Measurements from ENCODE around the gene ABCA10.

The ABCA10 gene

DNA sequence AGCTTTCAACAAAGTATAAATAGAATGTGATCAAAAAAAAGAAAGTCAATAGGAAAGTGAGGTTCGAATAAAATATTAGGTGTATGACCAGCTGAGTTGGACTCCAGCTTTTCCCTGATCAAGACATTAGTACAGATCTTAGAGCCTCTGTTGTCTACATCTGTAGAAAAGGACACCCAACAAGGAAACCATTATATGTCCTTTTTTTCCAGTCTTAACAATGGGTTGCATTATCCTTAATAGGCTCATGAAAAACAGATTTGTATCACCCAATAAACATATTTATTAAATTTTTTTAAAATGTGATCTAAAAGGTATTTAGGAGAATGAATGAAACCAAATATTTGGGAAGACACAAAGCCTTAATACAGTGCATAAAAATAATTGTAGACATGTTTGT, 105.0 kb downstream of the ABCA10 start:
- DNase-seq (ENCODE audit: low spot score), result no peak
- TF ChIP-seq CTCF (conservative IDR thresholded peaks at IDR 0.05; ENCODE audit: low read depth), result no peak
- H3K27ac ChIP-seq, result no peak overlapping the region
- POLR2A ChIA-PET (ENCODE audit: low non-redundant PET), result no interaction called here
- CTCF ChIA-PET, result no interaction called here

DNA sequence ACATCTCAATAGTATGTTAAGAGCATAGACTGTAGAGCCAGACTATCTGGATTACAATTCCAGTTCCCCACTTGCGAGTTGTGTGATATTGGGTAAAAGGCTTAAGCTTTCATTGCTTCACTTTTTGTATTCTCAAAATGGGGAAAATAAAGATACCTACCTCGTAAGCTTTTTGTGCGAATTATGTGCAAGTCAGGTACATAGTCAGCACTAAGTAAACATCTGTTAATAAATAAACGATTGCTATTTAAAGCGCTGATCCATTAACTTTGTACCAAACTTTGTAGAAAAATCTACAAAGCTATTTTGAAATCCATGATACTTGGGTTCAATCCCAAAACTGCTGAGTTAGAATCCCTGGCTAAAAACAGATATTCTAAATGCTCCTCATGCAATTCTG, 106.6 kb downstream of the ABCA10 start:
- POLR2A ChIA-PET (ENCODE audit: low non-redundant PET), result no interaction called here
- TF ChIP-seq CTCF (conservative IDR thresholded peaks at IDR 0.05; ENCODE audit: low read depth), result no peak
- no peak for DNase-seq (ENCODE audit: low spot score)
- no peak overlapping the region for H3K27ac ChIP-seq
- CTCF ChIA-PET, result no interaction called here

GRCh38 chr17:69117855-69118784, 110.5 kb downstream of the ABCA10 start:
- H3K27ac ChIP-seq, result no peak overlapping the region
- CTCF ChIA-PET, result interaction anchor here (0.6 kb wide), 1 partner anchor 172 kb away, joined by 4 read pairs; no protein-coding TSS in a partner anchor
- no peak for DNase-seq (ENCODE audit: low spot score)
- POLR2A ChIA-PET (ENCODE audit: low non-redundant PET), result no interaction called here
- TF ChIP-seq CTCF (conservative IDR thresholded peaks at IDR 0.05; ENCODE audit: low read depth), result no peak

DNA sequence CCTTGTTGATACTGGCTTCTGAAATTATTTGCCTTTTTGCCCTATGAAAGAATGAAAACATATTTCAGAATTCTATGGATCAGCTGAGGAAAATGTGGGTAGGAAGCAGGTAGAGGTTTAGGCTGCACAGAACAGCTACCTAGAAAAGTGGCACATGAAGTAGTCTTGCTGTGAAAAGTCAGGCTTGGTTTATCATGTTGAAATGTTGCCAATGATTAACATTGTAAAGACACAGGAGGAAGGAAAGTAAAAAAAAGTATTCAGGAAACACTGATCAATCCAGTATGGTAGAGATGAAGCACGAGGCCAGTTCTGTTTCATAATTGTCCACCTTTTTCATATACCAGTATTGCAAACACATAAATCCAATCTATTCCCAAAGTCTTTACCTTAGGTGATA, 116.8 kb downstream of the ABCA10 start:
- ChIA-PET POLR2A (ENCODE audit: low non-redundant PET) (no interaction called here), CTCF (no interaction called here)
- TF ChIP-seq CTCF (conservative IDR thresholded peaks at IDR 0.05; ENCODE audit: low read depth), result no peak
- no peak for DNase-seq (ENCODE audit: low spot score)
- H3K27ac ChIP-seq, result no peak overlapping the region

DNA sequence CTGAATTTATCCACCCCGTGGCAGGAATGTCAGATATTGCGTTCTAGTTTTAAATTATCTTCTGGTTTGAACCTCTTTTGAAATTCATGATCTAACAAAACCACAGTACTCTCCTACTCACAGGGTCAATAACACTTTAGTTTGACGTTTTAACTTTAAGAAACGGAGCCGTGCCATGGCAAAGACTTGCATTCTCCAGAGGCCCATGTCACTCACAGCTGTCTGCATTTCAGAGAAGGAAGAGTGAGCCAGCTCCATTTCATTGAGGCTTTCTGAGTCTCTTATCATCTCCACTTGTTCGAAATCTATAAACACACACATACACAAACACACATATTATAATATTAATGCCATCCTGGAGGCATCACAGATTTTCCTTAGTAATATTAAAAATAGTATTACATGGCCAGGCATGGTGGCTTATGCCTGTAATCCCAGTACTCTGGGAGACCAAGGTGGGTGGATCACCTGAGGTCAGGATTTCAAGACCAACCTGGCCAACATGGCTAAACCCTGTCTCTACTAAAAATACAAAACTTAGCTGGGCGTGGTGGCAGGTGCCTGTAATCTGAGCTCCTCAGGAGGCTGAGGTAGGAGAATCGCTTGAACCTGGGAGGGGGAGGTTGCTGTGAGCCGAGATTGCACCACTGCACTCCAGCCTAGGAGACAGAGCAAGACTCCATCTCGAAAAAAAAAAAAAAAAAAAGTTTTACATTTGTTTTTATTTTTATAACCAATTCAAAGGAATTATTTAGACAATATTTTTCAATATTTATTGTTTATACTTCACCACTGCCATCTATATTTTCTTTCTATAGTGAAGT, 122.5 kb downstream of the ABCA10 start:
- no peak for DNase-seq (ENCODE audit: low spot score)
- no peak for TF ChIP-seq CTCF (conservative IDR thresholded peaks at IDR 0.05; ENCODE audit: low read depth)
- CTCF ChIA-PET, result no interaction called here
- POLR2A ChIA-PET (ENCODE audit: low non-redundant PET), result no interaction called here
- H3K27ac ChIP-seq, result no peak overlapping the region

- H3K27ac ChIP-seq, result no peak overlapping the region
- ChIA-PET CTCF (interaction anchor here (0.5 to 0.6 kb wide), 2 partner anchors 11 to 282 kb away, joined by 3 to 6 read pairs; no protein-coding TSS in a partner anchor), POLR2A (ENCODE audit: low non-redundant PET) (no interaction called here)
- TF ChIP-seq CTCF (conservative IDR thresholded peaks at IDR 0.05; ENCODE audit: low read depth), result no peak
- DNase-seq (ENCODE audit: low spot score), result no peak
Observed at GRCh38 chr17:69103557-69104233, 124.9 kb downstream of the ABCA10 start.

All from RWPE1 (cell line).